ENCODE data around the gene NEURL1B.

NEURL1B gene

DNA sequence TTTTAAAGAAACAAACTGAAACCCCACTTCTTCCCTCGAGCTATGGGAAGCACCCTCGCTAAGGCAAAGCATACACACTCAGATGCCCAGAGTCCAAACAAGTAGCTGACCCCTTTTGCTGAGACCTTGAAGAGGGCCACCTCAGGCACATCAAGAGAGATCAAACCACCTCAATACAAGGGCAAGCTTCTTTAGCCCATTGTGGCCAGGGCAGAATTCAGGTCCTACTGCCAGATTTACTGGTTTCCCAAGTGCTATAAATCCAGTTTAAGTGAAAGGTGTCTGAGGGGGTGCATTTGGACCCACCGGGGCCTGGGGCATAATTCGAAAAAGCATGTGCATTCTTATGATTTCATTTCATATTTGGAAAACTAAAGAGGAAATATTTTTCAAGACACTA lies 40.4 kb downstream of the NEURL1B start:
- DNase-seq: no peak

DNA sequence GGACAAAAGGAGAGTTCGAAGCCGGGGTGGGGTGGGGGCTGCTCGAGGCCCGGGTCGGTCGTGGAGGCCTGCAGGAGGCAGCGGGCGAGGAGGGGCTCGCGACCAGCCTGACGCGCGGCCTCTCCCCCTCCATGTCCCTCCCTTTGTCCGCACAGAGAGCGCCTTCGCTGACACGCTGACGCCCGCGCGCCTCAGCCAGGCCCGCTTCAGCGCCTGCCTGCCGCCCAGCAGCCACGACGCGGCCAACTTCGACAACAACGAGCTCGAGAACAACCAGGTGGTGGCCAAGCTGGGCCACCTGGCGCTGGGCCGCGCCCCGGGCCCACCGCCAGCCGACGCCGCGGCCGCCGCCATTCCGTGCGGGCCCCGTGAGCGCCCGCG lies 42.2 kb downstream of the NEURL1B start:
- no peak for DNase-seq

DNA sequence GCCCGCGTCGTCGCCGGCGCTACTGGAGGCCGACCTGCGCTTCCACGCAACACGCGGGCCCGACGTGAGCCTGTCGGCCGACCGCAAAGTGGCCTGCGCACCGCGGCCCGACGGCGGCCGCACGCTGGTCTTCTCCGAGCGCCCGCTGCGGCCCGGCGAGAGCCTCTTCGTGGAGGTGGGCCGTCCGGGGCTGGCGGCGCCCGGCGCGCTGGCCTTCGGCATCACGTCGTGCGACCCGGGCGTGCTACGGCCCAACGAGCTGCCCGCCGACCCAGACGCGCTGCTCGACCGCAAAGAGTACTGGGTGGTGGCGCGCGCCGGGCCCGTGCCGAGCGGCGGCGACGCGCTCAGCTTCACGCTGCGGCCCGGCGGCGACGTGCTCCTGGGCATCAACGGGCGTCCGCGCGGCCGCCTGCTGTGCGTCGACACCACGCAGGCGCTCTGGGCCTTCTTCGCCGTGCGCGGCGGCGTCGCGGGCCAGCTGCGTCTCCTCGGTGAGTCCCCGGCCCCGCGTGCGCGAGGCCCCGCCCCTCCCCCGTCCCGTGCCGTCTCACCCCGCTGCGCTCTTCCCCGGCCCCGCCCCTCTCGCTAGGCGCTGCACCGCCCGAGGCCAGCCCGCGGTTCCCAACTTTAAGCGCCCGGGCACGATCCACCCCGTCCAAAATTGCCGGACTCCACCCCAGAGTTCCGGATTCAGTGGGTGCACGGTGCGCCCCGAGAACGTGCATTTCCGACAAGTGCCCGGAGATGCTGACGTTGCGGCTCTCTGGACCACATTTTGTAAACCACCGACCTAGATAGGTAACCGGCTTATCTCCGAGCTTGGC lies 42.8 kb downstream of the NEURL1B start:
- DNase-seq: peak; percentile 89

DNA sequence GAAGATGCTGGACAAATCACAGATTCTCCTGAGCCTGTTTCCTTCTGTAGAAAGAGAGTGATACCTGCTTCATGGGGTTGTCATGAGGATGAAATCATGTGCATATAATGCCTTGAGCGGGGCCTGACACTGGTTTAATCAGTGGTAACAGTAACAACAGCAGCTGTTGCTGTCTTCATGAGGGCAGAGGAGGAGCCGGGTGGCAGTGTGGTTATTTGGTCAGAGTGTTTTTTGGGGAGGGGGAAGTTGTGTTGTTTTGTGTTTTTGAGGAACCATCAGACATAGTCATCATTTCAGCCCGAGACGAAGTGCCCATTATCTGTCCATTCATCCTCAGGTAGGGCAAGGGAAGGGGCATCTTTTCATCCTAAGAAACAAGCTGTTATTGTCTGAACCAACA lies 44.0 kb downstream of the NEURL1B start:
- no peak for DNase-seq

DNA sequence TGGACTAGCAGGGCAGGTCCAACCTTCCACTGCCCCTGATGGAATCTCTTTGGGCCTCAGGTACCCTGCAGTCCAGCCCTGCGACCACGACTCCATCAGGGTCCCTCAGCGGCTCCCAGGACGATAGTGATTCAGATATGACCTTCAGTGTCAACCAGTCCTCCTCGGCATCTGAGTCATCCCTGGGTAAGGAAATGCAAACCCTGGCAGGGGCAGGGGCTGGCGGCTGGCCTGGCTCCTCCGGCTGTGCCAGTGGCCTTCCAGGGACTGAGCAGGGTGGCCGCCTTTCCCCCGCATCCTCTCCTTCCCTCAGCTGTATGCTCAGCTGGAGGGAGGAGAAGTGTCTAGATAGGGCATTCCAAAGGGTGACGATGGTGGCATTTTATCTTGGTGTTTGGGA lies 45.0 kb downstream of the NEURL1B start:
- no peak for DNase-seq

DNA sequence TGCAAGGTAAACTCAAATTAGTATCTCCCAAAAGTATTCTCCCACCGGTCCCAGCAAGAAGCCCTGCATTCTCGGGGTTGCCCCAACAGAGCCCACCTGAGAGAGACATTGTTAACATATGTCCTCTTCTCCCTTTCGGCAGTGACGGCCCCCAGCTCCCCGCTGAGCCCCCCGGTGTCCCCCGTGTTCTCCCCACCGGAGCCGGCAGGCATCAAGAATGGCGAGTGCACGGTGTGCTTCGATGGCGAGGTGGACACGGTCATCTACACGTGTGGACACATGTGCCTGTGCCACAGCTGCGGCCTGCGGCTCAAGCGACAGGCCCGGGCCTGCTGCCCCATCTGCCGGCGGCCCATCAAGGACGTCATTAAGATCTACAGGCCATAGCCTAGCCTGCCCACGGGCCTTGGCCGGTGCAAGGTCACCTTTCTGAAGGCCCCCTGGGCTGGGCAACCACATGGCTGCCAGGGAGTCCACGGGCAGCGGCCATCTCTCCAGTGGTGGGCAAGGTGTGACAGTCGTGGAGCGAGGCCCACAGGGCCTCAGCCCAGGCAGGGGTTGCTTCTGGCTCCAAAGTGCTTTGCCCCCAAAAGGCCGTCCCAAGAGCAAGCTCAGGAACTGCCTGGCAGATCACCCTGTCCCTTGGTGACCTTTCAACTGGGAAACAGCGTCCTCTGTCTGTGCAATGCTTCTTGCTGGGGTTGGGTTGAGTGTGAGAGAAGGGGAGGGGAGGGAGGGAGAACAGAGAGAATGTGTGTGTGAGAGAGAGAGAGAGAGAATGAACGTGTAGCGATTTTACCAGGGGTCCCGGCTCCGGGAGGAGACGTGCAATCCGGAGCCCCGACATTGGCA lies 45.7 kb downstream of the NEURL1B start:
- no peak for DNase-seq

DNA sequence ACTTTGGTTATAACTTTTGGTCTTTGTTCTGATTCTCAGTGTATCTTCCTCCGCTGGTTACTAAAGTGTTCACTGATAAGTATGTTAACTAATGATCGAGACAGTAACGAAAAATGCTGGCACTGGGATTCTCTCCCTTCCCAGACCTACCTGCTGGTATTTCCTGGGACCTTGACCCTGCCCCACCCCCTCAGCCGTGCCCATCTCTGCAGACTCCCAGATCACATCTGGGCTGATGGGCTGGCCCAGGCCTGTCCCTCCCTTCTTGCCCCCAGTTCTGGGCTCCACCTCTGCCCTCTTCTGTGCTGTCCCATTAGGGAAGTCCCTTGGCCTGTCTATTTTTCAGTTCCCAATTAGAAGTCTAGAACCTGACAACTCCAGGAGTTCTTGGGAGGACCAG lies 46.9 kb downstream of the NEURL1B start:
- DNase-seq: no peak

DNA sequence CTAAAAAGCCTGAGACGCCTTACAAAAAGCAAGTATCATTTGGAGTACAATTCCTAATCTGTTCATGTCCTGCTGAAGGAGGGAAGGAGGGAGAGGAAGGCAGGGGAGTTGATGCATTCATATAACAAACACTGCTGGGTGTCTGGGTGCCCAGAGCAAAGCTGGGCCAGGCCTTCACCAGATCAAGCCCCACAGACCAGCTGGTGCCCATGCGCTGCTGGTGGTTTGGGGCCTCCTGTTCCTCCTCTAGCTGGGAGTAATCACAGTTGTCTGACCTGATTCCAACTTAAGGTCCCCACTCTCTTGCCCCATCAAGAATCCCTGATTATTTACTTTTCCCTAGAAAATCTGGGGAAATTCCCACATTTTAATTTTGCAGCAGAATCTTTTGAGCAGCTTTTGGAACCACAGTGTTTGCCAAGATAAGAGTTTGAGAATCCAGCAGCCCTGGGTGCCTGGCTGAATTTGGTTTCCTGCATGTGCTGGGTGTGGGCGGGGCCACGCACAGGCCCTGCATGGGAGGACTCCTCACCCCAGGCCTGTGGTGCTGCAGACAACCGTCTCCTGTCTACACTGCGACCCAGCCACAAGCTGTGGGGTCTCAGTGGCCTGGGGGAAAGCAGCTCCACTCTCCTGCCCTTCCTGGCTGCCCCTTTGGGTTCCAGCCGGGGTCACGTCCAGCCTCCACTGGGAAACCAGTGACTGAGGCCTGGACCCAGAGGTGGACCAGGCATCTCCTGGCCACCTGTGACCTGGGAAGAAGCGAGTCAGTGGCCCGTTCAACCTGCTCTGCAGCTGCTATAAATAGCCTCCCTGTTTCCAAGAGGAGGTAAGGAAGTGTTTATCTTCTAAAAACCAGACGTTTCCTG lies 47.5 kb downstream of the NEURL1B start:
- DNase-seq: peak; percentile 68

DNA sequence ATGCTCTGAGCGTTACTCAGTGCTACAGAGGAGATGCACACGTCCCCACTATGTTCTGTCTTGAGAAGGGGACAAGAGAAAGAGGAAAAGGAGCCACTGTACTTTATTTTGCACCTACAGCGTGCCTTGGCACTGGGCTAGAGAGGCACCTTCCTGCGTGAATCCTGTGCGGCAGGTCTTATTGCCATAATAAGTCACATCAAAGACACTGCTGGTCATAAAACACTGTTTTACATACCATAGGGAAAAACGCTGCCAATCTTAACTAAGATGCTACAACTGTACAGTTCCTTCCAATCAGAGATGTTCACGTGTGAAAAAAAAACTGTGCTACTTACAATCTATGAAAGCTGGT lies 48.1 kb downstream of the NEURL1B start:
- DNase-seq: no peak

DNA sequence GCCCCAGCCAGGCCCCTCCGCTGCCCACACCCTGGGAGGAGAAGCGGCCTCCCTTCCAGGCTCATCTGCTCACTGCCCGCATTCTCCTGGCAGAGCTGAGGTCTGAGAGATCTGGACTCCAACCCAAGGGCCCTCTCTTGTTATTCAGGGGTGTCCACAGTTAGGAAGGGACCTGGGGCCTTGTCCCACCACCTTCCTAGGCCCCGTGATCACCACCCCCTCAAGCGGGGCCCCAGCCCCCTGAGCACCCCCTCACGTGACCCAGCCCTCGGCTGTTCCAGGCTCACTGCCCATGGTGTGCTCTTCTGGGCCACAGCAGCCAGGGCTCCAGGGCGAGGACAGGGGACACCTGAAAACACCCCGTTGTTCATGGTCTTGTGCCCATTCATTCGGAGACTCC lies 48.7 kb downstream of the NEURL1B start:
- no peak for DNase-seq

DNA sequence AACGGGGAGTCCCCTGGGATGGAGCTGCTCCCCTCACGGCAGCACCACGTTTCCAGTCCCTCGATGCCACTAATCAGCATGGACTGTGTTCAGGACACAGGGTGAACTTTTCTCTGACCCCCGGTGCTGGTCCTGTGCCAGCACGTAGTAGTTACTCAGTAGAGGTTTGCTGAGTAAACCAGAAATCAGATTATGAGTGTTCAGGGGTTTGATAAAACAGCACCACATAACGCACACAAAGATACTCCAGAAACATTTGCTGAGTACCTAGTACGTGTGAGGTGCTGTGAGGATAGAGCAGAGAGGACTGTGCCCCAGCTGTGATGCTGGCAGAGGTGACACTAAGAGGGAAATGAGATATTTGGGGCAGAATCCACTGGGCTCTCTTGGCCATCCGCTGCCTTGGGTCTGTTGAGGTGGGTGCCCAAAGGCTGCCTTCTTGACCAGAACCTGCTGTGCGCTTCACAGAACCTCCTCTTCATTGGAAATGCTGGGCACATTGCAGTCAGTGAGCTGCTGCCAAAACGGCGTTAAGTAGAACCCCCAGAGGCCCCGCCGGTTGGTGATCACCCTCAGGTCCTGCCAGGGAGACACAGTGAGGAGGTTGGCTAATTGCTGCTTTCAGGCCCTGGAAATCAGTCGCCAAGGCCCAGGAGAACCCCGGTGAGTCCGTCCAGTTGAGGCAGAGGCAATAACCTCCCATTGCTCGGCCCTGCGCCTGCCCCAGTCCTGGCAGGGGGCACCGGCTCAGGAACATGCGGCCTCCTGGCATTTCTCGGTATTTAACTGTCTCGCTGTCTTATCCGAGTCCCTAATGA lies 49.4 kb downstream of the NEURL1B start:
- no peak for DNase-seq

DNA sequence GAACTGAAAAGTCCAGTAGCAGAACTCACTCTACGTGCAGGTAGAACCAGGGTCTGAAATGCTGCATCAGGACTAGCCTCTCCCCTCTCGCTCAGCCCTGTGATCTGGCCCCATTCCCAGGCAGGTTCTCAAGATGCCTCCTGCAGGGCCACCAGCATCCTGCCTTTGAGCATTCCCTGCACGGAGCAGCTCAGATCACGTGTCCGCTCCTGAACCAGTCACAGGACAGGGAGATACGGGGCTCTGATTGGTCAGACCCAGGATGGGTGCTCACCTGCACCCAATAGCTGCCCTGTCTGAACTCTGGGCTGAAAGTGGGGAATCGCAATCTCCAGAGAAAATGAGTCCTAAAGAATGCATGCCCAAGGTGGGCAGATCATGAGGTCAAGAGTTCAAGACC lies 50.8 kb downstream of the NEURL1B start:
- no peak for DNase-seq

DNA sequence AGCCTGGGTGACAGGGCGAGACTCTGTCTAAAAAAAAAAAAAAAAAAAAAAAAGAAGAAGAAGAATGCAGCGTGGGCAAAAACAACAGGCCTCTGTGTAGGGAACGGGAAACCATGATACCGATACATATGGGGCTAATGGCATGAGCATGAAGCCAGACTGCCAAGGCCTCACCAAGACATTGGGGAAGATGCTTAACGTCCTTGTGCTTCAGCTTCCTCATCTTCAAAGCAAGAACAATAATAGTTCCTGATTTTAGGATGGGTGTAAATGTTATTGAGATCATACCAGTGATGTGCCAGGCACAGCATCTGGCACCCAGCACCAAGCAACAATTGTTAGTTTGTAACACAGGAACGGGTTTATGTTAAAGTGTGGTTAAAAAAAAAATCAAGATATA lies 51.4 kb downstream of the NEURL1B start:
- no peak for DNase-seq

DNA sequence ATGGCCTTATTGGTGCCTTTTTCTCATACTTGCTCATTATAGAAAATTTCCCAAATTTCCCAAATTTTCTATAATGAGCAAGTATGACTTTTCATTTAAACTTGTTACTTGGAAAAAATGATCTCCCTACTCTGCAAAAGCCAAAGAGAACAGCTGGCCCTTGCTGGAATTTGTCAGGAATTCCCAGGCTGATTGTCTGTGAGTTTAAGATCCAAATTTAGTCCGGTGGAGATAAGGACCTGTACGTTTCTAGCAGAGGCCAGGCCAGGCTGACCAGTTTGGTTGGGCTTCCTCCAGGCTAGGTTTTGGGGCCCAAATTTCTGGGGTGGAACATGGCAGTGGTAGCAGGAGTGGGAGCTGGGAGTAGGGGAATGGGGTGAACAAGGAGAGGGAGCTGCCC lies 51.9 kb downstream of the NEURL1B start:
- DNase-seq: no peak

DNA sequence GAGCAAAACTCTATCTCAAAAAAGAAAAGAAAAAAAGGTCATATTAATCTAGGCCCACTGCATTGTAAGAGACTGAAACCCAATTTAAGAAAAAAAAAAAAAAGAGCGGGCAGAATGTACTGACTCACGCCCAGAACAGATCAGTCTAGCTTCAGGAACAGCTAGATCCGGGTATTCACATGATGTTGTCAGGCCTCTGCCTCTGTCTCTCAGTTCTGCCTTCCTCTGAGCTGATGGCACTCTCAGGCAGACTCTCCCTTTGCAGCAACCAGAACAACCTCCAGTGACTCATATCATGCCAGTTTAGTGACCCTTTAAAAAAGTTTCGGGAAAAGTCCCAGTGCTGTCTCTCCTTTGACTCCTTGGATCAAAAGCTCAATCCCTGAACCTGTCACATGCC lies 53.0 kb downstream of the NEURL1B start:
- DNase-seq: no peak

DNA sequence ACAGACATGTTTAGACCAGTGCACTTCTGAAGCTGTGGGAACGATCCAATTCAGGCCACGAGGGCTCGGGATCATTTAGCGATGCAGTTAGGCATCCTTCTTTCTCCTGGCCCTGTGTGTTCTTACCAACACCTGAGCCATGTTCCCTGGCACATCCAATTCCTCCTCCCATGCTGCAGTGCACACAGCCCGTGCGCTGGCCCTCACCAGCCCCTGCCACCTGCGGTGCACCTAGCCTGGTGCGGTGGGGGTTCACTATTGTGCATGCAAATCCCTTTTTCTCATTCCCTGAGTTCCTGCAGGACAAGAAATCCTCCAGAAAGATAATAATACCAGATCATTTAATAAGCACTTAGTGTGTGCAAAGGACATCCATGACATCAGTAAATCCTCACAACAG lies 53.5 kb downstream of the NEURL1B start:
- DNase-seq: no peak

DNA sequence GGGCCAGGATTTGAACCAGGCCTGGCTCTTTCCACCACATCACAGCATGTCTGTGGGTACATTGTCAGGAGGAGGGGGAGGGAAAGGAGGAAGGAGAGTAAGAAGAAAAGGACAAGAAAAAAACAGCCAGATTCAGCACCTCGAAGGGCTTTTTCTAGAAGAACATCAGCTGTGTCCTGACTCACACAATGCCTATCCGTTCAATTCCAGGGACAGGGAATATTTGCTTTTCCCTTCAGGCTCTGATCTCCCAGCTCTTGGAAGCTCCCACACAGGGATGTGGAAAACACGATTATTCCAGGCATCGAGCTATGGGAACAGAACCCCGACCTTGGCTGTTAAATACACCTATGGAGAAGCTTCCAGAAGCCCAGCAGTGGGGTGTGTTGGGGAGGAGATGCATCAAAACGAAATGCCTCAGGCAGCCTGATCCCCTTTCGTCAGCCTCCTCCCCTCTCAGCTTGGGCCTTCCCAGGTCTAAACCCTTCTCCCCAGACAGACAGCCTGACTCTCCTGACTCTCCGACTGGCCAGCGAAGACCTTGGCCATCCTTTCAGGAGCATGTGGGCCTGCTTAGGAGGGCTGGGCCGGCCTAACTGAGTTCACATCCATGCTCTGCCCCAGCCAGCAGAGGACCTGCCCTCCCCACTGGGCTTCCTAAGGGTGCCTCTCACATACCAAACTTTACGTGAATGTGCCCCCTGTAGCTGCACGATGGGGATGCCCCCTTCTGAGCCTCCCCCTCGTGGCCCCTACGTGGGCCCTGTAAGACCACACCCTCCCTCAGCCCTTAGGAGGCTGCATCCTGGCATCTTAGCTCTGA lies 54.4 kb downstream of the NEURL1B start:
- DNase-seq: no peak

DNA sequence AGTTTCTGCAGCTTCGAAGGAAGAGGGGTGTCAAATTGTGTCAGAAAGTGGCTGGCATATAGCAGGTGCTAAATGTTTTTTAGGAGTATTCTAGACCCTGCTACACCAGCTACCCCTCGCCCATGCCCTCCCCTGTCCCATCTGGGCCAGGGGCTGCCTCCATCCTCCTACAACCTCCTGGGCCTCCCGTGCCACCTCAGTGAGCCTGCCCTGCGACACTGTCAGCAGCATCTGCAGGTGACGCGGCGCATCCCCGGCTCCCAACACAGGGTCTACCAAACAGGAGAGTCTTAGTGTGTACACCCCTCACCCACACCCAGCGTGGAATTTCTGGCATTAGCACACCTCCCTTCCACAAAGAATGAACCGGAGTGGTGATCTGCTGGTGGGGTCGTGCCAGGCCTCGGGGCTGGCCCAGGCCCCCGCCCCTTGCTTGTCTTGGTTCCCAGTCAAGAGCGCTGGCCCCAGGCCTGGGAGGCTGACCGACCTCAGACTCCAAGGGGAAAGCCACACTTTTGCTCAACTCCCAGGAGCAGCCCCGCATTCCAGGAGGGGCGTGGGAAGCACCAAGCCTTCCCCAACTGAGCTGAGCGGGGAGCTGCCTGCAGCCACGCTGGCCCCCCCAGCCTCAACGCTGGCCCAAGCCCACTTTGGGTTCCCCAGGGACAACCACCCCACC lies 55.2 kb downstream of the NEURL1B start:
- no peak for DNase-seq

DNA sequence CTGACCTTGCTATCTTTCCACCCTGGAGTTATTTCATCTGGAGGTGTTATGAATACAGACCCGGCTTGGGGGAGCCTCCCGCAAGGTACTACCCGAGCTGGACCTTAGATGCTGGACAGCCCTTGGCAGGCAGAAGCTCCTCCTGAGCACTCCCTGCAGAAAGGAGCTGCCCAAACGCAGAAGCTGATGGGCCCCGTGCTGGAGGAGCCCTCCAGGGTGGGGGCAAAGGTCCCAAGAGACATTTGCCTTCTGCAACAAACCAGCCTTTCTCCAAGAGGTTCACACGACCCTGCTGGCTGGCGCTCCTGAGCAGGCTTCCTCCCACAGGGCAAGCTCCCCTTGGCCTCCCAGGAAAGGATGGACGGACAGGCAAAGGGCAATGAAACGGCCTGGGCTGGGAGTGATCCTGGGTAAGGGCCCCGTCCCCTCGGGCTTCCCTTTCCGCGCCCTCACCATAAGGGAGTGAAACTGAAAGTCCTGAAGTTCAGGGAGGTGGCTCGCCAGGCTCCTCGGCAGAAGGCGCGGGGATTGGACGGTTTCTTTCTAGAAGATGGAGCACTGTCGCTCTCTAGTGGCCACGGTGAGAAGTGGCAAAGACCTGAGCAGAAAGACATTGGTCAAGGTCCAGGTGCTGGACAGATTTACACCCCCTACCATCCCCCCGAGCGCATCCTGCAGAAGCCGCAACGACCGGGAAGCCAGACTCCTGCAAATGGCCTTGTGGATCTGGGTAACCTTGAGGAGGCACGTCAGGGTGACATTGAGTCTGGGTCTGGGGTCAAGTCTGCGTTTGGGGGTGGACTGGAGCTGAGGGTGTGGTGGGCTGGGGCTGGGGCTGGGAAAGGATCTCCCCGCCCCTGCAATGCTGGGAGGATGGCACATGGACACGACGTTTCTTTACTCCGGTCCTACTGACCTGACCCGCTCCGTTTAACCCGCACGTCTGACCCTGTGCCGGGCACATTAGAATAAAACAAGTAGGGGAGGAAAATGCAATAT lies 56.4 kb downstream of the NEURL1B start:
- DNase-seq: peak; percentile 92

DNA sequence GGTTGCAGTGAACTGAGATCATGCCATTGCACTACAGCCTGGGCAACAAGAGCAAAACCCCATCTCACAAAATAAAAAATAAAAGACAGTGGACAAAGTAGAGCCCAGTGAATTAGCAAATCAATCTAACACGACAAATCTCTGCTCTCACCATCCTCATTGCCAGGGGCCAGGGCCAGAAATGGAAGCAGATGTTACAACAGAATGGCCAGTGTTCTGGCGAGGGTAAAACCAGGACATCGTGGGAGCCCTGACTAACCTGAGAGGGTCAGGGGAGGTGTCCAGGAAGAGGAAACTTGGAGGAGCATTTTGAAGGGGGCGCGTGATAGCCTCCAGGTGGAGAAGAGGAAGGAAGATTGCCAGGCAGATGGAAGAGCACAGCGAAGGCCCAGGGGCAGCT lies 58.4 kb downstream of the NEURL1B start:
- DNase-seq: no peak

Measured in activated effector memory CD4-positive, alpha-beta T cell treated with anti-CD3 and anti-CD28 coated beads, Interleukin-2, amount 50 U/mL, for 16 hours (primary cell).